Fibroblast of lung (primary cell): Measurements from ENCODE around the gene OXGR1.

ENCODE experiments used
- EZH2 ChIP-seq: IDR thresholded peaks from 2 replicates; pipeline ENCODE4 v1.5.1; 2012; ENCODE audit warnings: low read length, control low read depth, mild to moderate bottlenecking; ENCODE audit errors: missing control alignments
- TF ChIP-seq, protein P1 (sequence below), 2 donors: IDR thresholded peaks in 1 of 2; conservative IDR thresholded peaks in 1 of 2; 1 replicate in 1 of 2; 2 replicates in 1 of 2; pipeline ENCODE4 v1.5.1; 2011 to 2012; ENCODE audit warnings: low read length in 2 of 2, control low read depth in 1 of 2, inconsistent platforms in 1 of 2, low read depth in 1 of 2, mild to moderate bottlenecking in 1 of 2

DNA sequence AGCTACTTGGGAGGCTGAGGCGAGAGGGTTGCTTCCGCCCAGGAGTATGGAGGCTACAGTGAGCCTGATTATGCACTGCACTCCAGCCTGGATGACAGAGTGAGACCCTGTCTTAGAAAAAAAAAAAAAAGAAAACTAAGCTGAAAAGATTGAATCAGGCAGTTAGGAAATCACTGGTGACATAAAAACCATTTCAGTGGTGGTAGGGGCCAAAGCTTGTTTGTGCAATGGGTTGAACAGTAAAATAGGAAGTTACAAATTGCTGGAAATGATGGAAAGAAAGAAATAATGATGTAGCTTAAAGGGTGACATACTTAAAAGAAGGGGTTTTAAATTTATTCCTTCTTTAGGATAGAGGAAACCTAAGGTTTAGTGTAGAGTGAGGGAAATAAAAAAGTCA is 4.8 kb upstream of the OXGR1 start:
- TF ChIP-seq, protein P1, sequence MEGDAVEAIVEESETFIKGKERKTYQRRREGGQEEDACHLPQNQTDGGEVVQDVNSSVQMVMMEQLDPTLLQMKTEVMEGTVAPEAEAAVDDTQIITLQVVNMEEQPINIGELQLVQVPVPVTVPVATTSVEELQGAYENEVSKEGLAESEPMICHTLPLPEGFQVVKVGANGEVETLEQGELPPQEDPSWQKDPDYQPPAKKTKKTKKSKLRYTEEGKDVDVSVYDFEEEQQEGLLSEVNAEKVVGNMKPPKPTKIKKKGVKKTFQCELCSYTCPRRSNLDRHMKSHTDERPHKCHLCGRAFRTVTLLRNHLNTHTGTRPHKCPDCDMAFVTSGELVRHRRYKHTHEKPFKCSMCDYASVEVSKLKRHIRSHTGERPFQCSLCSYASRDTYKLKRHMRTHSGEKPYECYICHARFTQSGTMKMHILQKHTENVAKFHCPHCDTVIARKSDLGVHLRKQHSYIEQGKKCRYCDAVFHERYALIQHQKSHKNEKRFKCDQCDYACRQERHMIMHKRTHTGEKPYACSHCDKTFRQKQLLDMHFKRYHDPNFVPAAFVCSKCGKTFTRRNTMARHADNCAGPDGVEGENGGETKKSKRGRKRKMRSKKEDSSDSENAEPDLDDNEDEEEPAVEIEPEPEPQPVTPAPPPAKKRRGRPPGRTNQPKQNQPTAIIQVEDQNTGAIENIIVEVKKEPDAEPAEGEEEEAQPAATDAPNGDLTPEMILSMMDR (conservative IDR thresholded peaks at IDR 0.05 in 1 of 2, IDR thresholded peaks at IDR 0.05 in 1 of 2; ENCODE audit: low read depth in 1 of 2, low read length in 2 of 2): no peak
- no peak for TF ChIP-seq EZH2
